Neutrophil (primary cell): ENCODE results near the gene MGMT.

Source experiments
- H3K27ac ChIP-seq: fragments of 200-600 bp; sonication (generic); 2 replicates; pipeline ENCODE4 v1.5.1; 2016; ENCODE audit warnings: mild to moderate bottlenecking, moderate library complexity
- H3K27me3 ChIP-seq: fragments of 200-600 bp; sonication (generic); 2 replicates; pipeline ENCODE4 v1.6.0; 2016; ENCODE audit warnings: mild to moderate bottlenecking
- H3K36me3 ChIP-seq: fragments of 200-600 bp; sonication (generic); 2 replicates; pipeline ENCODE4 v1.5.1; 2017
- H3K4me1 ChIP-seq, 2 experiments: fragments of 200-600 bp in 1 of 2; sonication (generic) in 1 of 2; 1 replicate in 1 of 2; 2 replicates in 1 of 2; pipeline versions ENCODE4 v1.5.1 to v1.6.1; 2013 to 2016; ENCODE audit warnings: low read depth in 1 of 2, low read length in 1 of 2, mild to moderate bottlenecking in 1 of 2, moderate library complexity in 1 of 2; ENCODE audit not compliant: control insufficient read depth in 1 of 2, insufficient read depth in 1 of 2
- H3K4me3 ChIP-seq, 2 experiments: fragments of 200-600 bp in 1 of 2; sonication (generic) in 1 of 2; 1 replicate in 1 of 2; 2 replicates in 1 of 2; pipeline ENCODE4 v1.5.1; 2013 to 2016; ENCODE audit warnings: low read depth in 1 of 2, low read length in 1 of 2, mild to moderate bottlenecking in 1 of 2, moderate library complexity in 1 of 2
- H3K9me3 ChIP-seq: fragments of 200-600 bp; sonication (generic); 2 replicates; pipeline ENCODE4 v1.5.1; 2016
- TF ChIP-seq, protein P1 (sequence below): fragments of 200-600 bp; sonication (generic); IDR thresholded peaks from 2 replicates; pipeline ENCODE4 v1.5.1; 2016; ENCODE audit warnings: antibody characterized with exemption

Gene MGMT

GRCh38 chr10:129703287-129704137 is 236.5 kb downstream of the MGMT start:
- Histone ChIP-seq H3K27ac (no peak overlapping the region), H3K4me3 (no peak overlapping the region), H3K27me3 (no peaks in the 10 kb centered on the region), H3K4me1 (peaks cover 4 to 13% of the 10 kb centered on the region in 2 experiments), H3K36me3 (no peaks in the 10 kb centered on the region), H3K9me3 (no peaks in the 10 kb centered on the region)
- TF ChIP-seq, protein P1, sequence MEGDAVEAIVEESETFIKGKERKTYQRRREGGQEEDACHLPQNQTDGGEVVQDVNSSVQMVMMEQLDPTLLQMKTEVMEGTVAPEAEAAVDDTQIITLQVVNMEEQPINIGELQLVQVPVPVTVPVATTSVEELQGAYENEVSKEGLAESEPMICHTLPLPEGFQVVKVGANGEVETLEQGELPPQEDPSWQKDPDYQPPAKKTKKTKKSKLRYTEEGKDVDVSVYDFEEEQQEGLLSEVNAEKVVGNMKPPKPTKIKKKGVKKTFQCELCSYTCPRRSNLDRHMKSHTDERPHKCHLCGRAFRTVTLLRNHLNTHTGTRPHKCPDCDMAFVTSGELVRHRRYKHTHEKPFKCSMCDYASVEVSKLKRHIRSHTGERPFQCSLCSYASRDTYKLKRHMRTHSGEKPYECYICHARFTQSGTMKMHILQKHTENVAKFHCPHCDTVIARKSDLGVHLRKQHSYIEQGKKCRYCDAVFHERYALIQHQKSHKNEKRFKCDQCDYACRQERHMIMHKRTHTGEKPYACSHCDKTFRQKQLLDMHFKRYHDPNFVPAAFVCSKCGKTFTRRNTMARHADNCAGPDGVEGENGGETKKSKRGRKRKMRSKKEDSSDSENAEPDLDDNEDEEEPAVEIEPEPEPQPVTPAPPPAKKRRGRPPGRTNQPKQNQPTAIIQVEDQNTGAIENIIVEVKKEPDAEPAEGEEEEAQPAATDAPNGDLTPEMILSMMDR: no peak

DNA sequence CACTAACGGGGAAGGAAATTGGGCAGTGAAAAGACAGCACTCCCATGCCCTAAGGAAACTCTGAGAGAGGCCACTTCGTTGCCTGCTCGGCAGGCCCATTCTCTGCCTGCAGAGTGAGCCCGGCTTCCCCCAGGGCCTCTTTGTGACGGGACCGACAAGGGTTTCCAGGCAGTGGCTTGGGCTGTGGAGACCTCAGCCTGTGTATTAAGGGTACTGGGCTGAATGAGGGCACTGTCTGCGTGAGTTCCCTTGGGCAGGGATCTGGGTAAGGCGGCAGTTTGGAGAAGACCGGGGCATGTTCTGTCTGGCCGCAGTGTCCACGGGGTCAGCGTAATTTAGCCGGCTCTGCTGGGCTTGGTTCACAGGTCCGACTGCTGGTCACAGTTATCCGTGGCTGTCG is 237.2 kb downstream of the MGMT start:
- Histone ChIP-seq H3K27me3 (no peaks in the 10 kb centered on the region), H3K36me3 (no peaks in the 10 kb centered on the region), H3K4me3 (no peak overlapping the region), H3K4me1 (peaks cover 4 to 13% of the 10 kb centered on the region in 2 experiments), H3K27ac (no peak overlapping the region), H3K9me3 (no peaks in the 10 kb centered on the region)
- TF ChIP-seq, protein P1: no peak

GRCh38 chr10:129704786-129705525 is 237.9 kb downstream of the MGMT start:
- Histone ChIP-seq H3K27me3 (no peaks in the 10 kb centered on the region), H3K4me1 (peaks cover 4 to 13% of the 10 kb centered on the region in 2 experiments), H3K9me3 (no peaks in the 10 kb centered on the region), H3K4me3 (no peak overlapping the region), H3K36me3 (no peaks in the 10 kb centered on the region), H3K27ac (no peak overlapping the region)
- TF ChIP-seq, protein P1: no peak

DNA sequence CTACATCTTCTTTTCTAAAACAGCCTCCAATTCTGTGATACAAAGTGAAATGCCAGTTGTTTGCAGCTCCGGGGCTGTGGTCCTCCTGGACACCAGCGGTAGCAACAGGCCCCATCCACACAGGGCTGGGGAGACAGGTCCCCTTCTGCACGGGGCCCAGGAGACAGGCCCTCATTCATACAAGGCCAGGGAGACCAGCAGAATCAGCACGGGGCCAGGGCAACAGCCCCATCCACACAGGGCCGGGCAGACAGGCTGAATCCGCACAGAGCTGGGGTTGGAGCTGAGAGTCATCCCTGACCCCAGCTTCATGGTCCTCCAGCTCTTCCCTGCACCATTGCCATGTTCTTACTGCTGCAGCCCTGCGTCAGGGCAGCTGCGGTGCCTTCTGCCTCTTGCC is 238.6 kb downstream of the MGMT start:
- Histone ChIP-seq H3K36me3 (no peaks in the 10 kb centered on the region), H3K27me3 (no peaks in the 10 kb centered on the region), H3K4me1 (peaks cover 4 to 13% of the 10 kb centered on the region in 2 experiments), H3K4me3 (no peak overlapping the region), H3K9me3 (no peaks in the 10 kb centered on the region), H3K27ac (no peak overlapping the region)
- TF ChIP-seq, protein P1: no peak

DNA sequence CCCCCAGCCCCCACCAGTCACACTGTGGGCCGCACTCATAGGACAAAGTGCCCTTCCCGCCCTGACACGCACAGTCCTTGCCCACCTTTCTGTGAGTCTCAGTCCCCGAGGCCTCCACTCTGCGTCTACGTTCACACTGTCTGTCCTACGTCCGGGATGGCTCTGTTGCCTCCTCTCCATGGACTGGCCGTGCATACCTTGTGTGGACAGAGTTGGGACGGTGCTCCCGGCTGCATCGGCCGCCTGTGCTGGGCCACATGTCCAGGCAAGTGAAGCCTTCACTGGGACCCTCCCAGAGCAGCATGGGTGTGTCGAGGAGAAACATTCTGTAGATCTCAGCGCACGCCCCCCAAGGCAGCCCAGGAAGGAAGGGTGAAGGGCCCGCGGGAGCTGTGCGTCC is 239.0 kb downstream of the MGMT start:
- H3K4me3 ChIP-seq: no peak overlapping the region
- TF ChIP-seq, protein P1: no peak
- H3K27ac ChIP-seq: no peak overlapping the region
- H3K4me1 ChIP-seq: peaks cover 4 to 13% of the 10 kb centered on the region in 2 experiments
- H3K9me3 ChIP-seq: no peaks in the 10 kb centered on the region
- H3K27me3 ChIP-seq: no peaks in the 10 kb centered on the region
- H3K36me3 ChIP-seq: no peaks in the 10 kb centered on the region
